HCT116 (cell line): ENCODE measurements around the gene CRIM1. TPM values are rescaled to one million over a fixed set of nuclear protein-coding genes. Genes with fewer than 3 reads are reported as not detected.

ENCODE experiments used
- ATAC-seq: fragments of 200-7000 bp; cut with Tn5 transposase; 2 replicates; pipeline ENCODE4 v1.9.1; 2020; ENCODE audit warnings: mild to moderate bottlenecking, moderate library complexity
- BruUV-seq: library from RNA; stranded (reverse); fragments of 400-500 nt; replicated peaks from 2 replicates; lab custom pipeline; 2021; lab: Mats Ljungman, UMichigan
- CTCF ChIA-PET: fragments of 300-600 bp; sonication (Branson Sonifier 250); formaldehyde crosslinking; loops from one replicate; lab custom pipeline; 2021; ENCODE audit warnings: antibody characterized with exemption; lab: Charles Lee
- POLR2A ChIA-PET: fragments of 300-600, 350-600 bp; sonication (Branson Sonifier 250); formaldehyde crosslinking; loops from one replicate; lab custom pipeline; 2021; ENCODE audit warnings: antibody characterized with exemption; lab: Charles Lee
- RAD21 ChIA-PET, 2 experiments: fragments of 300-600 bp; sonication (Branson Sonifier 250); formaldehyde crosslinking; loops; one replicate each; lab custom pipeline; 2023; ENCODE audit warnings: low total read pairs in 2 of 2; ENCODE audit not compliant: uncharacterized antibody in 2 of 2, unreplicated experiment in 2 of 2, low non-redundant PET in 1 of 2; lab: Charles Lee
- DNase-seq: peaks from one replicate; pipeline ENCODE4 v3.0.0-alpha.2; 2010; ENCODE audit warnings: low read depth, low spot score
- H2AFZ ChIP-seq: fragments of 200-600 bp; shearing (Covaris generic), sonication (generic); 2 replicates; pipeline ENCODE4 v1.6.1; 2017; ENCODE audit warnings: low read depth, mixed run types, mixed read lengths, antibody characterized with exemption, low read length; ENCODE audit not compliant: poor library complexity, severe bottlenecking
- H3K27ac ChIP-seq: 2 replicates; pipeline ENCODE4 v1.5.1; 2012; ENCODE audit warnings: low read depth, low read length
- H3K27me3 ChIP-seq: fragments of 200-600 bp; sonication (generic); 2 replicates; pipeline ENCODE4 v1.6.1; 2016; ENCODE audit warnings: mixed run types, low read length, mixed read lengths; ENCODE audit not compliant: insufficient read depth
- H3K36me3 ChIP-seq, 2 experiments: fragments of 200-500 bp in 1 of 2; fragments of 200-600 bp in 1 of 2; sonication (Bioruptor generic) in 1 of 2; sonication (generic) in 1 of 2; 2 replicates each; pipeline versions ENCODE4 v1.5.1 to v1.6.1; 2014 to 2016; ENCODE audit warnings: low read length in 2 of 2, inconsistent platforms in 1 of 2, mixed read lengths in 1 of 2, mixed run types in 1 of 2; ENCODE audit not compliant: insufficient read depth in 2 of 2, control insufficient read depth in 1 of 2
- H3K4me1 ChIP-seq, 2 experiments: fragments of 200-600 bp in 1 of 2; sonication (generic) in 1 of 2; 2 replicates each; pipeline versions ENCODE4 v1.5.1 to v1.6.1; 2012 to 2017; ENCODE audit warnings: low read length in 2 of 2, inconsistent platforms in 1 of 2, mild to moderate bottlenecking in 1 of 2, mixed read lengths in 1 of 2, mixed run types in 1 of 2, moderate library complexity in 1 of 2; ENCODE audit not compliant: insufficient read depth in 2 of 2, control insufficient read depth in 1 of 2
- H3K4me2 ChIP-seq: fragments of 200-600 bp; sonication (generic); 2 replicates; pipeline ENCODE4 v1.6.1; 2017; ENCODE audit warnings: mixed run types, low read length, mixed read lengths
- H3K4me3 ChIP-seq, 2 experiments: fragments of 200-600 bp in 1 of 2; sonication (generic) in 1 of 2; replicated peaks in 1 of 2; 2 replicates each; pipeline ENCODE4 v1.5.1; 2011 to 2016; ENCODE audit warnings: low read length in 2 of 2, control low read depth in 1 of 2, low read depth in 1 of 2, mild to moderate bottlenecking in 1 of 2, mixed read lengths in 1 of 2, mixed run types in 1 of 2
- H3K79me2 ChIP-seq: fragments of 200-600 bp; sonication (generic); 2 replicates; pipeline ENCODE4 v1.6.1; 2017; ENCODE audit warnings: mild to moderate bottlenecking, mixed run types, low read length, moderate library complexity, mixed read lengths; ENCODE audit not compliant: insufficient read depth
- H3K9ac ChIP-seq: fragments of 200-600 bp; sonication (generic); 2 replicates; pipeline ENCODE4 v1.6.1; 2016; ENCODE audit warnings: low read length, mixed read lengths
- H3K9me2 ChIP-seq: fragments of 200-600 bp; sonication (generic), shearing (Covaris generic); 2 replicates; pipeline ENCODE4 v1.6.1; 2017; ENCODE audit warnings: mixed run types, mild to moderate bottlenecking, moderate library complexity; ENCODE audit not compliant: insufficient read depth
- H3K9me3 ChIP-seq, 2 experiments: fragments of 200-500 bp in 1 of 2; fragments of 200-600 bp in 1 of 2; sonication (Bioruptor generic) in 1 of 2; sonication (generic) in 1 of 2; 2 replicates each; pipeline ENCODE4 v1.6.1; 2014 to 2017; ENCODE audit warnings: low read length in 2 of 2, mixed read lengths in 2 of 2, inconsistent platforms in 1 of 2, low read depth in 1 of 2, mild to moderate bottlenecking in 1 of 2, mixed run types in 1 of 2, moderate library complexity in 1 of 2; ENCODE audit not compliant: control insufficient read depth in 1 of 2, insufficient read depth in 1 of 2
- H4K20me1 ChIP-seq: fragments of 200-600 bp; sonication (generic), shearing (Covaris generic); 2 replicates; pipeline ENCODE4 v1.6.1; 2017; ENCODE audit warnings: mixed run types, mild to moderate bottlenecking, moderate library complexity; ENCODE audit not compliant: insufficient read depth
- CBX3 ChIP-seq: IDR thresholded peaks from 2 replicates; pipeline ENCODE4 v1.6.1; 2012; ENCODE audit warnings: low read depth
- CTCF ChIP-seq, 3 experiments: fragments of 200-600 bp in 1 of 3; sonication (generic) in 1 of 3; IDR thresholded peaks in 2 of 3; conservative IDR thresholded peaks in 1 of 3; 2 replicates each; pipeline ENCODE4 v1.5.1; 2012 to 2017; ENCODE audit warnings: low read depth in 2 of 3, low read length in 2 of 3, antibody characterized with exemption in 1 of 3, borderline replicate concordance in 1 of 3, control low read depth in 1 of 3, mild to moderate bottlenecking in 1 of 3, mixed read lengths in 1 of 3, mixed run types in 1 of 3, moderate library complexity in 1 of 3; ENCODE audit not compliant: insufficient read depth in 1 of 3
- JUND ChIP-seq: IDR thresholded peaks from 2 replicates; pipeline ENCODE4 v1.6.1; 2012
- POLR2A ChIP-seq: IDR thresholded peaks from 2 replicates; pipeline ENCODE4 v1.7.0; 2011; ENCODE audit warnings: borderline replicate concordance; ENCODE audit not compliant: insufficient read depth, insufficient read length; ENCODE audit errors: extremely low read depth
- POLR2AphosphoS5 ChIP-seq: IDR thresholded peaks from 2 replicates; pipeline ENCODE4 v1.6.1; 2011; ENCODE audit warnings: mild to moderate bottlenecking, low read depth, low read length, moderate library complexity
- REST ChIP-seq: IDR thresholded peaks from 2 replicates; pipeline ENCODE4 v1.6.1; 2012; ENCODE audit warnings: low read depth
- SIN3A ChIP-seq: IDR thresholded peaks from 2 replicates; pipeline ENCODE4 v1.6.1; 2012; ENCODE audit warnings: low read depth
- YY1 ChIP-seq: IDR thresholded peaks from 2 replicates; pipeline ENCODE4 v1.6.1; 2011; ENCODE audit warnings: low read length, low read depth, moderate library complexity, mild to moderate bottlenecking; ENCODE audit not compliant: insufficient replicate concordance; ENCODE audit errors: extremely low read depth
- ZFX ChIP-seq: fragments of 450-650 bp; IDR thresholded peaks from 2 replicates; pipeline ENCODE4 v1.6.1; 2017
- intact Hi-C: fragments of 100-400 bp; cut with micrococcal nuclease; formaldehyde crosslinking; loops from 2 replicates; pipeline ENCODE4 v1.10.0; 2022
- total RNA-seq: library from RNA; stranded (reverse); gene quantifications from one replicate; pipeline ENCODE4 v1.2.1, GENCODE V29; 2021; ENCODE audit not compliant: unreplicated experiment
- TF ChIP-seq, protein P1 (sequence below): IDR thresholded peaks from 2 replicates; pipeline ENCODE4 v1.6.1; 2012

The CRIM1 gene
- total RNA-seq, 1 experiment from 2014 or later, result 27.2 TPM

DNA sequence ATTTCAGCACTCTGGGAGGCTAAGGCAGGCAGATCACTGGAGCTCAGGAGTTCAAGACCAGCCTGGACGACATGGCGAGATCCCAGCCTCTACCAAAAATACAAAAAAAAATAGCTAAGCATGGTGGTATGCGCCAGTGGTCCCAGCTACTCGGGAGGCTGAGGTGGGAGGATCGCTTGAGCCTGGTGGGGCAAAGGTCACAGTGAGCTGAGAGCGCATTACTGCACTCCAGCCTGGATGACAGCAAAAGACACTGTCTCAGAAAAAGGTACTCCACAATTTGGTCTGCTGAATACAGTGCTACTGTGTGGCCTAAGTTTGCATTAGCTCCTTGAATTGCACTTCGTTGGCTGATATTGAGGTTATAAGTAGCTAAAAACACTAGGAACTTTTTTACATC, 144.5 kb downstream of the CRIM1 start:
- Histone ChIP-seq H3K4me3 (no peak overlapping the region), H3K9me2 (no peaks in the 10 kb centered on the region), H3K9ac (no peak overlapping the region), H3K79me2 (no peaks in the 10 kb centered on the region), H3K9me3 (no peaks in the 10 kb centered on the region), H3K4me2 (no peak overlapping the region), H3K4me1 (peaks cover 4 to 13% of the 10 kb centered on the region in 2 experiments; a peak in 3 of 4 replicates), H3K36me3 (no peaks in the 10 kb centered on the region), H3K27ac (no peak overlapping the region), H2AFZ (no peak overlapping the region), H4K20me1 (no peaks in the 10 kb centered on the region), H3K27me3 (no peaks in the 10 kb centered on the region)
- intact Hi-C loops, result loop anchor here (10.0 kb wide), 2 partner anchors 255 to 615 kb away; no protein-coding TSS in a partner anchor
- ChIA-PET CTCF (interaction anchor here (1.1 kb wide), 1 partner anchor 148 kb away, joined by 3 read pairs; no protein-coding TSS in a partner anchor), POLR2A (no interaction called here), RAD21 (no interaction called here)
- DNase-seq (no peak), ATAC-seq (no peak)
- TF ChIP-seq REST (no peak), JUND (no peak), CTCF (IDR thresholded peaks at IDR 0.05 in 2 of 3, conservative IDR thresholded peaks at IDR 0.05 in 1 of 3; ENCODE audit: borderline replicate concordance in 1 of 3, insufficient read depth in 1 of 3, low read depth in 2 of 3, low read length in 2 of 3) (no peak), SIN3A (no peak), POLR2A (no peak), POLR2AphosphoS5 (no peak), CBX3 (no peak), ZFX (no peak), YY1 (no peak)
- TF ChIP-seq, protein P1, sequence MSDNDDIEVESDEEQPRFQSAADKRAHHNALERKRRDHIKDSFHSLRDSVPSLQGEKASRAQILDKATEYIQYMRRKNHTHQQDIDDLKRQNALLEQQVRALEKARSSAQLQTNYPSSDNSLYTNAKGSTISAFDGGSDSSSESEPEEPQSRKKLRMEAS, result no peak
- BruUV-seq, result no TSS peak
